Liver (tissue), 9 donors: Measurements from ENCODE around the gene FURIN. TPM values are rescaled to one million over a fixed set of nuclear protein-coding genes. Genes with fewer than 3 reads are reported as not detected.
A peak's percentile ranks its signal among the peaks of the same experiment; 100 is the strongest.

Experiments used
- DNase-seq: peaks from one replicate; pipeline ENCODE4 v3.0.0-alpha.2; 2017; ENCODE audit warnings: low spot score
- H3K27ac ChIP-seq, 2 donors: one replicate each; pipeline ENCODE4 v1.7.0; 2013; ENCODE audit warnings: inconsistent platforms in 2 of 2, low read length in 2 of 2, control low read depth in 1 of 2, low read depth in 1 of 2, mild to moderate bottlenecking in 1 of 2
- H3K27me3 ChIP-seq, 4 donors: one replicate each; pipeline versions ENCODE4 v1.6.1 to v1.7.0; 2013; ENCODE audit warnings: low read length in 3 of 4, inconsistent platforms in 1 of 4, mild to moderate bottlenecking in 1 of 4, moderate library complexity in 1 of 4; ENCODE audit not compliant: control insufficient read depth in 4 of 4, insufficient read depth in 4 of 4
- H3K36me3 ChIP-seq, 4 donors: one replicate each; pipeline versions ENCODE4 v1.6.1 to v1.7.0; 2013; ENCODE audit warnings: low read length in 3 of 4, mild to moderate bottlenecking in 3 of 4, low read depth in 1 of 4, moderate library complexity in 1 of 4; ENCODE audit not compliant: control insufficient read depth in 4 of 4, insufficient read depth in 3 of 4
- H3K4me1 ChIP-seq, 4 donors: one replicate each; pipeline versions ENCODE4 v1.6.1 to v1.7.0; 2013; ENCODE audit warnings: low read length in 3 of 4, mild to moderate bottlenecking in 3 of 4, moderate library complexity in 1 of 4; ENCODE audit not compliant: control insufficient read depth in 4 of 4, insufficient read depth in 4 of 4
- H3K4me3 ChIP-seq, 3 donors: one replicate each; pipeline versions ENCODE4 v1.6.1 to v1.7.0; 2013; ENCODE audit warnings: low read length in 3 of 3, control low read depth in 1 of 3, low read depth in 1 of 3, mild to moderate bottlenecking in 1 of 3
- H3K9ac ChIP-seq, 2 donors: one replicate each; pipeline ENCODE4 v1.7.0; 2013; ENCODE audit warnings: low read length in 2 of 2, mild to moderate bottlenecking in 2 of 2, moderate library complexity in 2 of 2, control low read depth in 1 of 2, low read depth in 1 of 2
- H3K9me3 ChIP-seq, 4 donors: one replicate each; pipeline versions ENCODE4 v1.6.1 to v1.7.0; 2013; ENCODE audit warnings: low read length in 3 of 4; ENCODE audit not compliant: control insufficient read depth in 4 of 4
- EGR1 ChIP-seq, 2 donors: IDR thresholded peaks; 2 replicates each; pipeline ENCODE4 v1.6.1; 2016 to 2018; ENCODE audit warnings: antibody characterized with exemption in 2 of 2, low read depth in 2 of 2
- FOXA1 ChIP-seq: IDR thresholded peaks from 2 replicates; pipeline ENCODE4 v1.6.1; 2016; ENCODE audit warnings: antibody characterized with exemption
- FOXA2 ChIP-seq: IDR thresholded peaks from 2 replicates; pipeline ENCODE4 v1.6.1; 2016; ENCODE audit warnings: antibody characterized with exemption
- GABPA ChIP-seq, 2 donors: IDR thresholded peaks in 1 of 2; conservative IDR thresholded peaks in 1 of 2; 2 replicates each; pipeline ENCODE4 v1.6.1; 2016; ENCODE audit warnings: antibody characterized with exemption in 2 of 2, mild to moderate bottlenecking in 1 of 2, moderate library complexity in 1 of 2
- HNF4A ChIP-seq, 2 donors: conservative IDR thresholded peaks; 2 replicates each; pipeline ENCODE4 v1.6.1; 2016; ENCODE audit warnings: antibody characterized with exemption in 2 of 2, mild to moderate bottlenecking in 2 of 2
- HNF4G ChIP-seq: IDR thresholded peaks from 2 replicates; pipeline ENCODE4 v1.6.1; 2016; ENCODE audit warnings: antibody characterized with exemption
- JUND ChIP-seq, 2 donors: IDR thresholded peaks; 2 replicates each; pipeline ENCODE4 v1.6.1; 2016; ENCODE audit warnings: antibody characterized with exemption in 2 of 2
- MAX ChIP-seq: IDR thresholded peaks from 2 replicates; pipeline ENCODE4 v1.6.1; 2016; ENCODE audit warnings: antibody characterized with exemption
- NR2F2 ChIP-seq: IDR thresholded peaks from 2 replicates; pipeline ENCODE4 v1.6.1; 2016; ENCODE audit warnings: antibody characterized with exemption
- RAD21 ChIP-seq, 2 donors: IDR thresholded peaks; 2 replicates each; pipeline ENCODE4 v1.6.1; 2016; ENCODE audit warnings: antibody characterized with exemption in 2 of 2, mild to moderate bottlenecking in 2 of 2
- REST ChIP-seq: IDR thresholded peaks from 2 replicates; pipeline ENCODE4 v1.6.1; 2016; ENCODE audit warnings: antibody characterized with exemption, mild to moderate bottlenecking
- RXRA ChIP-seq, 2 donors: IDR thresholded peaks; 2 replicates each; pipeline ENCODE4 v1.6.1; 2017 to 2018; ENCODE audit warnings: antibody characterized with exemption in 2 of 2, mild to moderate bottlenecking in 1 of 2
- SP1 ChIP-seq: IDR thresholded peaks from 2 replicates; pipeline ENCODE4 v1.6.1; 2018; ENCODE audit warnings: antibody characterized with exemption, mild to moderate bottlenecking
- TAF1 ChIP-seq: conservative IDR thresholded peaks from 2 replicates; pipeline ENCODE4 v1.6.1; 2016; ENCODE audit warnings: antibody characterized with exemption, mild to moderate bottlenecking
- YY1 ChIP-seq: IDR thresholded peaks from 2 replicates; pipeline ENCODE4 v1.6.1; 2016; ENCODE audit warnings: antibody characterized with exemption, mild to moderate bottlenecking
- WGBS: extraction: QIAGEN DNeasy Blood & Tissue Kit; methylation state at CpG from one replicate; pipeline ENCODE4 v1.1.7; 2013; 5-methylcytosine and 5-hydroxymethylcytosine counted together
- polyA plus RNA-seq, 2 donors: library from polyadenylated mRNA; stranded (reverse) in 1 of 2; unstranded in 1 of 2; fragments of 200-250 nt in 1 of 2; fragments of >200 nt in 1 of 2; fragmentation: Nextera tagmentation in 1 of 2; extraction: Ambion mirVana in 1 of 2; gene quantifications; one replicate each; pipeline versions ENCODE4 v1.2.1 to v1.2.3, GENCODE V29; 2013 to 2015
- total RNA-seq, 2 donors: library from RNA; depleted of rRNA; stranded (reverse); fragments of >200 nt; gene quantifications; one replicate each; pipeline ENCODE4 v1.2.3, GENCODE V29; 2014
- TF ChIP-seq, protein P1 (sequence below): IDR thresholded peaks from 2 replicates; pipeline ENCODE4 v1.6.1; 2016; ENCODE audit warnings: antibody characterized with exemption
- TF ChIP-seq, protein P2 (sequence below): fragments of 150-350 bp; IDR thresholded peaks from 2 replicates; pipeline ENCODE4 v1.5.1; 2017; ENCODE audit warnings: improper control_type of control experiment, low read depth, low read length; ENCODE audit not compliant: missing input control
- TF ChIP-seq, protein P3 (sequence below): IDR thresholded peaks from 2 replicates; pipeline ENCODE4 v1.6.1; 2016; ENCODE audit warnings: antibody characterized with exemption
- donor health status: healthy.
- donor health status: healthy.
- donor health status: healthy.
- donor health status: healthy.
- donor health status: healthy.

Gene FURIN
- total and polyA plus RNA-seq, 4 donors: 102 to 258 (median 164) TPM

- Histone ChIP-seq H3K4me3 (no peak overlapping the region), H3K9me3 (no peaks in the 10 kb centered on the region), H3K9ac (no peak overlapping the region), H3K27me3 (no peaks in the 10 kb centered on the region), H3K27ac (peak overlapping the region in 1 of 2 donors; percentile 24), H3K36me3 (peaks cover 27 to 57% (median 41%) of the 10 kb centered on the region in 4 donors), H3K4me1 (peaks cover 12 to 81% (median 49%) of the 10 kb centered on the region in 4 donors)
- WGBS: 88% methylated on average over 14 of the region's 14 CpGs
- no peak for TF ChIP-seq FOXA1
- TF ChIP-seq FOXA2: no peak
- no peak for TF ChIP-seq RAD21 (IDR thresholded peaks at IDR 0.05)
- TF ChIP-seq MAX: no peak
- TF ChIP-seq HNF4A (conservative IDR thresholded peaks at IDR 0.05): no peak
- TF ChIP-seq, protein P1, sequence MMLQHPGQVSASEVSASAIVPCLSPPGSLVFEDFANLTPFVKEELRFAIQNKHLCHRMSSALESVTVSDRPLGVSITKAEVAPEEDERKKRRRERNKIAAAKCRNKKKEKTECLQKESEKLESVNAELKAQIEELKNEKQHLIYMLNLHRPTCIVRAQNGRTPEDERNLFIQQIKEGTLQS: no peak
- no peak for TF ChIP-seq TAF1
- TF ChIP-seq RXRA (IDR thresholded peaks at IDR 0.05): no peak
- TF ChIP-seq SP1: no peak
- TF ChIP-seq, protein P2, sequence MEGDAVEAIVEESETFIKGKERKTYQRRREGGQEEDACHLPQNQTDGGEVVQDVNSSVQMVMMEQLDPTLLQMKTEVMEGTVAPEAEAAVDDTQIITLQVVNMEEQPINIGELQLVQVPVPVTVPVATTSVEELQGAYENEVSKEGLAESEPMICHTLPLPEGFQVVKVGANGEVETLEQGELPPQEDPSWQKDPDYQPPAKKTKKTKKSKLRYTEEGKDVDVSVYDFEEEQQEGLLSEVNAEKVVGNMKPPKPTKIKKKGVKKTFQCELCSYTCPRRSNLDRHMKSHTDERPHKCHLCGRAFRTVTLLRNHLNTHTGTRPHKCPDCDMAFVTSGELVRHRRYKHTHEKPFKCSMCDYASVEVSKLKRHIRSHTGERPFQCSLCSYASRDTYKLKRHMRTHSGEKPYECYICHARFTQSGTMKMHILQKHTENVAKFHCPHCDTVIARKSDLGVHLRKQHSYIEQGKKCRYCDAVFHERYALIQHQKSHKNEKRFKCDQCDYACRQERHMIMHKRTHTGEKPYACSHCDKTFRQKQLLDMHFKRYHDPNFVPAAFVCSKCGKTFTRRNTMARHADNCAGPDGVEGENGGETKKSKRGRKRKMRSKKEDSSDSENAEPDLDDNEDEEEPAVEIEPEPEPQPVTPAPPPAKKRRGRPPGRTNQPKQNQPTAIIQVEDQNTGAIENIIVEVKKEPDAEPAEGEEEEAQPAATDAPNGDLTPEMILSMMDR: no peak
- no peak for TF ChIP-seq YY1
- no peak for TF ChIP-seq JUND (IDR thresholded peaks at IDR 0.05)
- TF ChIP-seq, protein P3, sequence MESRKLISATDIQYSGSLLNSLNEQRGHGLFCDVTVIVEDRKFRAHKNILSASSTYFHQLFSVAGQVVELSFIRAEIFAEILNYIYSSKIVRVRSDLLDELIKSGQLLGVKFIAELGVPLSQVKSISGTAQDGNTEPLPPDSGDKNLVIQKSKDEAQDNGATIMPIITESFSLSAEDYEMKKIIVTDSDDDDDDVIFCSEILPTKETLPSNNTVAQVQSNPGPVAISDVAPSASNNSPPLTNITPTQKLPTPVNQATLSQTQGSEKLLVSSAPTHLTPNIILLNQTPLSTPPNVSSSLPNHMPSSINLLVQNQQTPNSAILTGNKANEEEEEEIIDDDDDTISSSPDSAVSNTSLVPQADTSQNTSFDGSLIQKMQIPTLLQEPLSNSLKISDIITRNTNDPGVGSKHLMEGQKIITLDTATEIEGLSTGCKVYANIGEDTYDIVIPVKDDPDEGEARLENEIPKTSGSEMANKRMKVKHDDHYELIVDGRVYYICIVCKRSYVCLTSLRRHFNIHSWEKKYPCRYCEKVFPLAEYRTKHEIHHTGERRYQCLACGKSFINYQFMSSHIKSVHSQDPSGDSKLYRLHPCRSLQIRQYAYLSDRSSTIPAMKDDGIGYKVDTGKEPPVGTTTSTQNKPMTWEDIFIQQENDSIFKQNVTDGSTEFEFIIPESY: no peak
- no peak for TF ChIP-seq HNF4G
- no peak for TF ChIP-seq EGR1 (IDR thresholded peaks at IDR 0.05; ENCODE audit: low read depth in 2 of 2)
- no peak for TF ChIP-seq NR2F2
- TF ChIP-seq REST: no peak
- TF ChIP-seq GABPA (IDR thresholded peaks at IDR 0.05 in 1 of 2, conservative IDR thresholded peaks at IDR 0.05 in 1 of 2): no peak
- no peak for DNase-seq
Measured at GRCh38 chr15:90877315-90877714, 8.9 kb downstream of the FURIN start.
